H1 (cell line): ENCODE measurements around the gene PHACTR1. TPM values are rescaled to one million over a fixed set of nuclear protein-coding genes. Genes with fewer than 3 reads are reported as not detected.

ENCODE experiments used
- JUND ChIP-seq: IDR thresholded peaks from 2 replicates; pipeline ENCODE4 v1.6.1; 2011; ENCODE audit warnings: mild to moderate bottlenecking, improper control_type of control experiment, low read length
- PHF8 ChIP-seq: fragments of 200-600 bp; sonication (generic); conservative IDR thresholded peaks from 2 replicates; pipeline ENCODE4 v1.7.1; 2012; ENCODE audit warnings: low read depth, mild to moderate bottlenecking, inconsistent platforms, low read length, moderate library complexity
- polyA plus RNA-seq, 7 experiments: library from polyadenylated mRNA; depleted of rRNA in 3 of 7; stranded (reverse) in 5 of 7; unstranded in 2 of 7; fragments of >200 nt in 5 of 7; fragments of 200-250 nt in 2 of 7; gene quantifications; 1 replicate in 5 of 7; 2 replicates in 1 of 7; 4 replicates in 1 of 7; pipeline versions ENCODE4 v1.2.1 to v1.2.3, GENCODE V29; 2011 to 2013; ENCODE audit warnings: missing spikeins in 2 of 7, mixed read lengths in 2 of 7
- total RNA-seq: library from RNA; stranded (reverse); fragmentation: NEBNext Ultra II Directional; extraction: Animal tissue kit (Norgen Biotek cat#: 25700); gene quantifications from 2 replicates; pipeline ENCODE4 v1.2.1, GENCODE V29; 2021

Gene PHACTR1
- total and polyA plus RNA-seq, 2 of the 8 experiments (the other 6 are each of a cell fraction or from before 2014, with no cell fraction given), result 3.9 to 17.1 TPM

GRCh38 chr6:13035606-13036005, 319.0 kb downstream of the PHACTR1 start (continued):
- TF ChIP-seq JUND (no peak), PHF8 (no peak)
